ENCODE data around the gene CHD9NB.

CHD9NB gene

DNA sequence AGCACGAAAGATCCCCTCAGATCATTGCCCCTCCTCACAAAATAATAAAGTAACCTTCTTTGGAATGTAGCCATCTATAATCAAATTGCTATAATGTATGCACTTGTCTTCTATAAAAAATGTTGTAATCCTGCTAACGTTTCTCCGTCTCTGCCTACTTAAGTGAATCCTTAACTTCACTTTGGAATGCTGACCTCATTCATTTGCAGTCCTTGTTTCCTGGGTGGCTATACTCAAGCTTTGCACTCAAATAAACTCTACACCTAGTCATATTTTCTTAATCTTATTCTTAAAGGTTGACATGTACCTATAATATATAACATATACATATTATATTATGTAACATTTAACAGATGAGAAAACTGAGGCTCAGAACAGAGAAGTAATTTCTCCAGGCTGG is 22.7 kb downstream of the CHD9NB start:
- TF ChIP-seq, protein P1, sequence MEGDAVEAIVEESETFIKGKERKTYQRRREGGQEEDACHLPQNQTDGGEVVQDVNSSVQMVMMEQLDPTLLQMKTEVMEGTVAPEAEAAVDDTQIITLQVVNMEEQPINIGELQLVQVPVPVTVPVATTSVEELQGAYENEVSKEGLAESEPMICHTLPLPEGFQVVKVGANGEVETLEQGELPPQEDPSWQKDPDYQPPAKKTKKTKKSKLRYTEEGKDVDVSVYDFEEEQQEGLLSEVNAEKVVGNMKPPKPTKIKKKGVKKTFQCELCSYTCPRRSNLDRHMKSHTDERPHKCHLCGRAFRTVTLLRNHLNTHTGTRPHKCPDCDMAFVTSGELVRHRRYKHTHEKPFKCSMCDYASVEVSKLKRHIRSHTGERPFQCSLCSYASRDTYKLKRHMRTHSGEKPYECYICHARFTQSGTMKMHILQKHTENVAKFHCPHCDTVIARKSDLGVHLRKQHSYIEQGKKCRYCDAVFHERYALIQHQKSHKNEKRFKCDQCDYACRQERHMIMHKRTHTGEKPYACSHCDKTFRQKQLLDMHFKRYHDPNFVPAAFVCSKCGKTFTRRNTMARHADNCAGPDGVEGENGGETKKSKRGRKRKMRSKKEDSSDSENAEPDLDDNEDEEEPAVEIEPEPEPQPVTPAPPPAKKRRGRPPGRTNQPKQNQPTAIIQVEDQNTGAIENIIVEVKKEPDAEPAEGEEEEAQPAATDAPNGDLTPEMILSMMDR (IDR thresholded peaks at IDR 0.05; ENCODE audit: low read length, missing control alignments), result no peak
- DNase-seq (ENCODE audit: low read depth), result no peak
- H3K4me3 ChIP-seq (replicated peaks; ENCODE audit: low read depth, low read length), result no peak overlapping the region

DNA sequence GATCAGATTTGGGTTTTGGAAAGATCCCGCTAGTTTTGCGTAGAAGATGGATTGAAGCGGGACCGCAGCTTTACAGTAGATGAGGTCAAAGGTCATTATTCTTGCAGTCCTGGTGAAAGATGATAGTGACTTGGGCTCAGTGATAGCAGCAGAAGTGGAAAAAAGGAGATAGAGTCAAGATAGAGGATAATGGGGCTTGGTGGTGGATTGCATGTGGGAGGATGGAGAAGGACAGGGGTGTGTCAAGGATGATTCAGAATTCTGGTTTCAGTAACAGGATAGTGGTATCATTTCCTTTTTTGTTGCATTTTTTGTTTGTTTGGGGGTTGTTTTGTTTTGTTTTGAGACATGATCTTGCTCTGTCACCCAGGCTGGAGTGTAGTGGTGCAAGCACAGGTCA is 28.7 kb downstream of the CHD9NB start:
- DNase-seq (ENCODE audit: low read depth), result no peak
- H3K4me3 ChIP-seq (replicated peaks; ENCODE audit: low read depth, low read length), result no peak overlapping the region
- TF ChIP-seq, protein P1 (IDR thresholded peaks at IDR 0.05; ENCODE audit: low read length, missing control alignments), result no peak

DNA sequence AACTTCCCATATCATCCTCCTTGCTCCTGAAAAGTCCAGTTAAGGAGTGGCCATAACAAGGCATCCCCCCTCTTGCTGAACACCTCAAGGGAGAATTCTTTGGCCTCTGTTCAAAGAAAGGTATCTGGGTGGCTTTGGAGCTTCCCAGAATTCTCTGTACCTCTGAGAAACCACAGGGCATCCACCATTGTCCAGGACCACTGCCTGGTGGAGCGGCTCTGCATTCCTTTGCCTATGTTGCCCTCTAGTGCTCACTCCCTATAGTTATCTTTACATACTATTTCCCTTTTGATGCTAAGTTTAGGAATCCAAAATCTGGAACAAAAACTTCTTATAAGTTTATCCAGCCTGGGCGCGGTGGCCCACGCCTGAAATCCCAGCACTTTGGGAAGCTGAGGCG is 30.3 kb downstream of the CHD9NB start:
- TF ChIP-seq, protein P1 (IDR thresholded peaks at IDR 0.05; ENCODE audit: low read length, missing control alignments), result peak; percentile 70
- peak; percentile 70 for DNase-seq (ENCODE audit: low read depth)
- H3K4me3 ChIP-seq (replicated peaks; ENCODE audit: low read depth, low read length), result no peak overlapping the region

DNA sequence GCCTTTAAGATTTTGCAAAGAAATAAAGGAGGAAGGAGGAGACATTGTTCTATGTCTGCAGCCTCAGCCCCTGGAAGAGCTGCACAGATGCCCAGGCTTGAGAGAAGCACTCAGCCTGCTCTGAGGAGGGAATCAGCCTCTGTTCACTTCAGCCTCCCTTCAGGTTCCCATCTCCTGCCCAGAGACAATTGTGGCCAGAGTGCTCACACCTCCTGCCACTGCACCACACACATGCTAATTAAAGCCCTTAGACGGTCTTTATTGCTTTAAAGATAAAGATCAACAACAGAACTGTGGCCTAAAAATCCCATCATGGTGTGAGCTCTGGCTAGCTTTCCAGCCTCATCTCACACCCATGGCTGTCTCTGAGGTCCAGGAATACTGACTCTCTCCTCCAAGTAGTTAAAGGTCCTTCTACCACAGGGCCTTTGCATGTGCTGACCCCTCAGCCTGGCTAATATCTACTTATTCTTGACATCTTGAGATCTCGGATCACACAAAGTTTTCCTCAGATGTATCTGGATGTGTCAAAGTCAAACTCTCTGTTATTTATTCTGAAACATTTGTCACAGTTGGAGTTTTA is 33.8 kb downstream of the CHD9NB start:
- no peak overlapping the region for H3K4me3 ChIP-seq (replicated peaks; ENCODE audit: low read depth, low read length)
- no peak for DNase-seq (ENCODE audit: low read depth)
- TF ChIP-seq, protein P1 (IDR thresholded peaks at IDR 0.05; ENCODE audit: low read length, missing control alignments), result no peak

DNA sequence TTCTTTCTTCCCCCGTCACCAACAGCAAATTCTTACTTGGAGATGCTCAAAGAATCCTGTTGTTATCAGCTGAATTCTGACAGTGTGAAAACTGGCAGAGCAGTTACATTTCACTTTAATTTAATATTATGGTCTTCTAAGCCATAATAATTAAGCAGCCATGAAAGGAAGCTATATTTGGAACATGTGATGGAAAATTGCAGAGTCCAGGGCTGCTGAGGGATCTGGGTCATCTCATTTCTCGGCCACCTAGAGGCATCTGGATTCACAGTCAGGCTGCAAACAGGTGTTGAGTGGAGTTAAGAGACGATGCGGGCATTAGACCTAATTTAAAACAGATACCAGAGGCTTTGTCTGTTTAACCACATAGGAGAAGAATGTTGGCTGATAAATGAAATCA is 38.4 kb downstream of the CHD9NB start:
- TF ChIP-seq, protein P1 (IDR thresholded peaks at IDR 0.05; ENCODE audit: low read length, missing control alignments), result no peak
- DNase-seq (ENCODE audit: low read depth), result no peak
- no peak overlapping the region for H3K4me3 ChIP-seq (replicated peaks; ENCODE audit: low read depth, low read length)

DNA sequence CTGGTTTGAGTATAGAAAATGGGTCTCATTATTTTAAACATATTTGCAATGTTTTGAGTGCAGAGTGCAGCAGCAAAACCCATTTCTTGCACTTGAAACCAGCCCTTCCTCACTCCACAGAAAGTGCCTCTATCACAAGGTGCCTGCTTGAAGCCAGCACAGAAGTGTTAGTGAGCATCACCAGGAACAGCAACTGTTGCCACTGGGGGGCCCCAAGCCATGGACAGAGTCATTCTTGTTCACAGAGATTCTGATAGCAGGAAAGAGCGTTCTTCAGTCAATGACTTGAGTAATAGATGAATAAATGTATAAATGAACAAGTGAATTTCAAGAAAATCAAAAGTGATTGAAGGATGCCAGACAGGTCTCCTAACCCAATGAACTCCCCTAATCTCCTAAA is 45.6 kb downstream of the CHD9NB start:
- no peak overlapping the region for H3K4me3 ChIP-seq (replicated peaks; ENCODE audit: low read depth, low read length)
- no peak for DNase-seq (ENCODE audit: low read depth)
- TF ChIP-seq, protein P1 (IDR thresholded peaks at IDR 0.05; ENCODE audit: low read length, missing control alignments), result no peak

DNA sequence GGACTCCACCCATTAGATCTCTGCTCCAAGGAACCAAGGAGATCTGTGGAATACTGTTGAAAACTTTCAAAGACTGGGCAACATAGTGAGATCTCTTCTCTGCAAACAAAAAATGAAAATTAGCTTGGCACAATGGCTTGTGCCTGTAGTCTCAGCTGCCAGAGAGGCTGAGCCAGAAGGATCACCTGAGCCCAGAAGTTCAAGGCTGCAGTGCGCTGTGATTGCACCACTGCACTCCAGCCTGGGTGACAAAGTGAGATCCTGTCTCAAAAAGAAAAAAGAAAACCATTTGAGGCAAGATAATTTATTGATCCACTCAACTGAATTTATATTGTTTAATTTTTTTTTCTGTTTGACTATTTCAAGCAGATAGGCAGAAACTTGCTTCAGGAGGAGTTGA is 54.8 kb downstream of the CHD9NB start:
- TF ChIP-seq, protein P1 (IDR thresholded peaks at IDR 0.05; ENCODE audit: low read length, missing control alignments), result no peak
- no peak overlapping the region for H3K4me3 ChIP-seq (replicated peaks; ENCODE audit: low read depth, low read length)
- DNase-seq (ENCODE audit: low read depth), result no peak

All from fibroblast of pulmonary artery (primary cell).